ENCODE results near the gene PSEN2.

Gene PSEN2

GRCh38 chr1:226887006-226887405, 16.6 kb downstream of the PSEN2 start:
- no peak overlapping the region for H3K4me3 ChIP-seq (ENCODE audit: low read length)
- TF ChIP-seq ZNF274 (IDR thresholded peaks at IDR 0.05; ENCODE audit: low read depth, low read length), result no peak

- no peak for TF ChIP-seq ZNF274 (IDR thresholded peaks at IDR 0.05; ENCODE audit: low read depth, low read length)
- H3K4me3 ChIP-seq (ENCODE audit: low read length), result no peak overlapping the region
Observed at GRCh38 chr1:226888021-226888420, 17.6 kb downstream of the PSEN2 start.

- TF ChIP-seq ZNF274 (IDR thresholded peaks at IDR 0.05; ENCODE audit: low read depth, low read length), result no peak
- H3K4me3 ChIP-seq (ENCODE audit: low read length), result no peak overlapping the region
Observed at GRCh38 chr1:226888816-226889215, 18.4 kb downstream of the PSEN2 start.

- H3K4me3 ChIP-seq (ENCODE audit: low read length), result no peak overlapping the region
- no peak for TF ChIP-seq ZNF274 (IDR thresholded peaks at IDR 0.05; ENCODE audit: low read depth, low read length)
Observed at GRCh38 chr1:226889616-226890330, 19.4 kb downstream of the PSEN2 start.

- no peak overlapping the region for H3K4me3 ChIP-seq (ENCODE audit: low read length)
- no peak for TF ChIP-seq ZNF274 (IDR thresholded peaks at IDR 0.05; ENCODE audit: low read depth, low read length)
Observed at GRCh38 chr1:226890331-226891108, 20.1 kb downstream of the PSEN2 start.

GRCh38 chr1:226891346-226891745, 20.9 kb downstream of the PSEN2 start:
- H3K4me3 ChIP-seq (ENCODE audit: low read length), result no peak overlapping the region
- TF ChIP-seq ZNF274 (IDR thresholded peaks at IDR 0.05; ENCODE audit: low read depth, low read length), result no peak

GRCh38 chr1:226891846-226892523, 21.6 kb downstream of the PSEN2 start:
- H3K4me3 ChIP-seq (ENCODE audit: low read length), result no peak overlapping the region
- no peak for TF ChIP-seq ZNF274 (IDR thresholded peaks at IDR 0.05; ENCODE audit: low read depth, low read length)

GRCh38 chr1:226892524-226892875, 22.1 kb downstream of the PSEN2 start:
- TF ChIP-seq ZNF274 (IDR thresholded peaks at IDR 0.05; ENCODE audit: low read depth, low read length), result no peak
- no peak overlapping the region for H3K4me3 ChIP-seq (ENCODE audit: low read length)

GRCh38 chr1:226893936-226894335, 23.5 kb downstream of the PSEN2 start:
- TF ChIP-seq ZNF274 (IDR thresholded peaks at IDR 0.05; ENCODE audit: low read depth, low read length), result no peak
- H3K4me3 ChIP-seq (ENCODE audit: low read length), result no peak overlapping the region

- no peak overlapping the region for H3K4me3 ChIP-seq (ENCODE audit: low read length)
- TF ChIP-seq ZNF274 (IDR thresholded peaks at IDR 0.05; ENCODE audit: low read depth, low read length), result no peak
Observed at GRCh38 chr1:226894826-226895225, 24.4 kb downstream of the PSEN2 start.

- no peak for TF ChIP-seq ZNF274 (IDR thresholded peaks at IDR 0.05; ENCODE audit: low read depth, low read length)
- no peak overlapping the region for H3K4me3 ChIP-seq (ENCODE audit: low read length)
Observed at GRCh38 chr1:226895644-226896043, 25.2 kb downstream of the PSEN2 start.

GRCh38 chr1:226898246-226898645, 27.8 kb downstream of the PSEN2 start:
- TF ChIP-seq ZNF274 (IDR thresholded peaks at IDR 0.05; ENCODE audit: low read depth, low read length), result no peak
- H3K4me3 ChIP-seq (ENCODE audit: low read length), result no peak overlapping the region

GRCh38 chr1:226901421-226901820, 31.0 kb downstream of the PSEN2 start:
- no peak for TF ChIP-seq ZNF274 (IDR thresholded peaks at IDR 0.05; ENCODE audit: low read depth, low read length)
- H3K4me3 ChIP-seq (ENCODE audit: low read length), result no peak overlapping the region

- no peak overlapping the region for H3K4me3 ChIP-seq (ENCODE audit: low read length)
- no peak for TF ChIP-seq ZNF274 (IDR thresholded peaks at IDR 0.05; ENCODE audit: low read depth, low read length)
Observed at GRCh38 chr1:226902601-226903000, 32.2 kb downstream of the PSEN2 start.

Data from GM08714 (cell line).